ES-I3 (cell line): ENCODE data around the gene GAB3.
"Not testable (repeated sequence)": the region's sequence is repeated elsewhere in the genome, so short reads cannot be mapped to it uniquely, and the experiment has no call there.

Experiments used
- H3K36me3 ChIP-seq: 2 replicates; pipeline ENCODE4 v1.6.1; 2013; ENCODE audit warnings: mild to moderate bottlenecking, low read length, control low read depth, moderate library complexity; ENCODE audit not compliant: insufficient read depth
- H3K4me1 ChIP-seq: 2 replicates; pipeline ENCODE4 v1.6.1; 2013; ENCODE audit warnings: mild to moderate bottlenecking, control low read depth, low read length; ENCODE audit not compliant: insufficient read depth
- H3K9ac ChIP-seq: 2 replicates; pipeline ENCODE4 v1.6.1; 2013; ENCODE audit warnings: low read depth, mild to moderate bottlenecking, low read length, moderate library complexity
- H3K9me3 ChIP-seq: 2 replicates; pipeline ENCODE4 v1.6.1; 2013; ENCODE audit warnings: mild to moderate bottlenecking, low read length, moderate library complexity; ENCODE audit not compliant: control insufficient read depth, insufficient read depth

The GAB3 gene

DNA sequence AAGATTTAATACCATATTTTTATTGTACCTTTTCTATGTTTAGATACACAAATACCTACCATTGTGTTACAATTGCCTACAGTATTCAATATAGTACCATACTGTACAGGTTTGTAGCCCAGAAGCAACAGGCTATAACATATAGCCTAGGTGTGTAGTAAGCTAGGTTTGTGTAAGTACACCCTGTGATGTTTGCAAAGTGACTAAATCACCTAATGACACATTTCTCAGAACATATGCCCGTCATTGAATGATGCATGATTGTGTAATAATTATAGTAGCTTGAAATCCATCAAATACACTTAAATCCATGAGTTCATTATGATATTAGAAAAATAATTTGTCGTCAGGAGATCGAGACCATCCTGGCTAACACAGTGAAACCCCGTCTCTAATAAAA, 30.8 kb downstream of the GAB3 start:
- Histone ChIP-seq H3K36me3 (no peaks in the 10 kb centered on the region), H3K9ac (no peak overlapping the region), H3K9me3 (no peaks in the 10 kb centered on the region; the same call in 1 of the 2 replicates), H3K4me1 (no peaks in the 10 kb centered on the region; the same call in 1 of the 2 replicates)

DNA sequence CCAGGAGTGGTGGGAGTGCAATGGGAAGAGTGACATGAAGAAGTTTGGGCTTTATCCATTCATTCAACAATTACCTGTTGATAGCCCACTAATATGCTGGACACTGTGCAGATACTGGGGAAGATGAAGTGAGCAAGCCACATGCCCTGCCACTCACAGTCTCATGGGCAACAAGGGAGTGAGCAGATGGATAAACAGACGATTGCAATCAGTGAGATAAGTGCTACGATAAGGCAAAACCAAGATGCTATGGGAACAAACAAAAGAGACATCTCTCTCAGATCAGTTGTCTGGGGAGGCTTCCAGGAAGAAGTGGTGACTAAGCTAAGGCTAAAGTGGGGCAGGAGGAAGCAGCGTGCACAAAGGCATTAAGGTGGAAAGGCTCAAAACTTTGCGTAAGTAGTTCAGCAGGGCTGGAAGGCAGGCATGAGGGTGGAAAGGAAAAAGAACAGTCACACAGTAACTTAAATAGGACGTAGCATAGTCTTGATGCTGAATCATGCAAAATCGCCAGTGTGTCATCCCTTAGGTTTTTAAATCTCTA, 31.7 kb downstream of the GAB3 start:
- peaks cover 3% of the 10 kb centered on the region; the same call in 1 of the 2 replicates for H3K4me1 ChIP-seq
- no peaks in the 10 kb centered on the region for H3K36me3 ChIP-seq
- no peak overlapping the region for H3K9ac ChIP-seq
- no peaks in the 10 kb centered on the region; the same call in 1 of the 2 replicates for H3K9me3 ChIP-seq

DNA sequence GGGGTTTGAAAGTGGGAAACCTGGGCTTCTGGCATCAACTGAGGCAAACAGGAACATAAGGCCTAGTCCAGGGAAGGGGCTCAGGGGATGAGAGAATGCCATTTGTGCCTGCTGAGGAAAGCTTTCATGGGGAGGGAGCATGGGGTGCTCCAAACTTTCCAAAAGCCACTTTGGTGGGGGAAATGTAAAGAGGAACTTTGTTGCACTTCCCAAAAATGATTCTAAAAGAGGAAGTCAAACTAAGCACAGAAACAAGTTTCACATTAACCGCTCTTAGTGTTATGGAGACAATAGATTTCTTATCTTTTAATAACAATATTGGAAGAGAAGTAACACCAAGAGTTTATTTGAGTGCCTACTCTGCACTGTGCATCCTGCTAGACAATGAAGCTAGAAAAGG, 32.3 kb downstream of the GAB3 start:
- H3K9ac ChIP-seq, result no peak overlapping the region
- no peaks in the 10 kb centered on the region; the same call in 1 of the 2 replicates for H3K9me3 ChIP-seq
- no peaks in the 10 kb centered on the region for H3K36me3 ChIP-seq
- peaks cover 3% of the 10 kb centered on the region; the same call in 1 of the 2 replicates for H3K4me1 ChIP-seq

DNA sequence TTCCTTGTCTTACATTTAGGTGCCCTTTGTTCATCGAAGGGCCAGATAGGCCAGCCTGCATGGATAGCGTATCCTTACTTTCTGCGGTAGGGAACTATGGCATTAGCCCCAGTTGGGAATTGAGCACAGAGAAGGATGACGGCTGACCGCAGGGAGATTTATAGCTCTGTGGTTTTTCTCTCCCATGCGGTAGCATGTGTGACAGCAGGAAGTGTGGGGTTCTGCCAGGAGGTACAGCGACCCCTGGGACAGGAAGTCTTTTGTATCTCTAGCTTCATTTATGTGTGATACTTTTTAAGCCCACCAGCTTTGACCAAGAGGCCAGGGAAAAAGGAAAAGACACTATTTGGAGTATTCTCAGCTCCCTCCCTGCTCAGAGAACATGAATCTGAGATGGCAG, 33.1 kb downstream of the GAB3 start:
- H3K4me1 ChIP-seq, result peaks cover 3% of the 10 kb centered on the region; the same call in 1 of the 2 replicates
- H3K9me3 ChIP-seq, result no peaks in the 10 kb centered on the region; the same call in 1 of the 2 replicates
- no peak overlapping the region for H3K9ac ChIP-seq
- no peaks in the 10 kb centered on the region for H3K36me3 ChIP-seq

DNA sequence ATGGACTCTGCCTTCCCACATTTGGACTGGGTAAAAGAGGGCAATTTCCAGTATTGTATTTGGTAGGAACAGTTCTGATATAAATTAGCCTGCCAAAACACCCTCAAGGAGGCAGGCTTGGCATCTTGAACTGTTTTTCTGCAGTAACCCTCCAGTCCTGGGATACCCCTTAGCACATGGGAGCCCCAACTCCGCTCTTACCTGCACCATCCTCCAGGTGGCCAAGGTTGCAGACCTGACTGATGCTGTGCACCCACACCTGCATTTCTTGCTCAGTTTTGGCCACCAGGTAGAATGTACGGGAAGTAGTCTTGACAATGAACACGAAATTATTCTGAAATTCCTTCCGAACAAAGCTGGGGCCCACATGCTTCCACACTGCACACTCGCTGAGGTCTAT, 35.1 kb downstream of the GAB3 start:
- no peak overlapping the region for H3K9ac ChIP-seq
- no peaks in the 10 kb centered on the region for H3K36me3 ChIP-seq
- H3K4me1 ChIP-seq, result peaks cover 3% of the 10 kb centered on the region; the same call in 1 of the 2 replicates
- no peaks in the 10 kb centered on the region for H3K9me3 ChIP-seq

DNA sequence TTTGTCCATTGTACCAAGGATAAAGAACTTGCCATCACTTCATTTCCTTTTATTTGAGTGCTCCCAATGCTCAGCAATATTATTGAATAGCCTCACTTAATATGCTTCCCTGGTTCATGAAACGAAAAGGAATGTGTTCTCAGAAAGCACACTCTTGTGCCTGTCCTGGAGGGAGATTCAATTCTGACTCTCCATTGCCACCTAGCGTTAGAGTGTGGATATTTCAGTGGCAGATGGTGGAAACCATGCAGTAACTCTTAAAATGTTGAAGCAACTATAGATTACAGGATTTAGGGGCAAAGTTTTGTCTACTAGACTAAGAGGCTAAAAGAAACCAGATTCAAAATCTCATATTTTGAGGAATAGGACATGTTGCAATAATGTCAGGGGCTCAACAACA, 36.0 kb downstream of the GAB3 start:
- Histone ChIP-seq H3K9me3 (no peaks in the 10 kb centered on the region), H3K4me1 (peaks cover 3% of the 10 kb centered on the region; the same call in 1 of the 2 replicates), H3K36me3 (no peaks in the 10 kb centered on the region), H3K9ac (no peak overlapping the region)

DNA sequence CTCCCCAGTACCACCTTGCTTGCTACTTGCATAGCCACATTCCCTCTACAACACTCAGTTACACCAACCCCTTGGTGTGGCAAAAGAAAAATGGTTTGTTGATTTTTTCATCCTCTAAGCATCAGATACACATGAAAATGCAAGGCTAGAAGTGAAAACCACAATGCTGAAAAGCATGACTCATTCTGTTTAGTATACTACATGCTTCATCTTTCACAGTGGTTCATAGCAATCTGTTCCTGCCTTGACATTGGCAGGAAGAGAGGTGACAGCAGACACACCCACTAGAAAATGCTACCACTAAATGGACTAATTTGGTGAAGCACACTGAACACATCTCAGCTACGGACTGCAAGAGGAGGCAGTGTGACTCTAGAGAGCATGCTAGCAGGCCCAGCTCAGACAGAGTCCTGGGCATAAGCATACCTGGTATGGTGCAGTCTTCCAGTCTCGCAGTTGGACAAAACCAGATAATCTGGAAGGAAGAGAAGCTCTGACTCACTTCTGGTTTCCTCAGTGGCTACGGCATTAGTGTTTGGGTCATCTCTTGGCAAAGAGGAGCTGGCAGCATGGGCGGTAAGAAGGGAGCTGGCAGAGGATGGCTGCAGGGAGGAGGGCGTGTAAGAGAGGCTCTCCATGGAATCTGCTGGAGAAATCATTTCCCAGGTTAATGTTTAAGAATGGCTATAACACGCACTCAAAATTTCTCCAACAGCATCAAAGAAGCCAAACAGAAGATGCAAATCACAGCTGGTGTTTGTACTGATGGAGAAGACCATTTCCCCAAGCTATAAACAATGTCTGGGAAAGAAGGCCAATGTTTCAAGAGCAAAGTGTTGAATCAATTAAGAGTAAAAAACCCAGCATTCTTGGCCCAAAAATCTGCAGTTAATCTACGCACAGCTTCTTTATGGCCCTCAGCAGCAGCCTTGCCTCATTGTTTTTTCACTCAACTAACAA, 37.8 kb downstream of the GAB3 start:
- Histone ChIP-seq H3K9me3 (no peaks in the 10 kb centered on the region), H3K9ac (no peak overlapping the region), H3K36me3 (no peaks in the 10 kb centered on the region), H3K4me1 (peaks cover 3% of the 10 kb centered on the region; the same call in 1 of the 2 replicates)

DNA sequence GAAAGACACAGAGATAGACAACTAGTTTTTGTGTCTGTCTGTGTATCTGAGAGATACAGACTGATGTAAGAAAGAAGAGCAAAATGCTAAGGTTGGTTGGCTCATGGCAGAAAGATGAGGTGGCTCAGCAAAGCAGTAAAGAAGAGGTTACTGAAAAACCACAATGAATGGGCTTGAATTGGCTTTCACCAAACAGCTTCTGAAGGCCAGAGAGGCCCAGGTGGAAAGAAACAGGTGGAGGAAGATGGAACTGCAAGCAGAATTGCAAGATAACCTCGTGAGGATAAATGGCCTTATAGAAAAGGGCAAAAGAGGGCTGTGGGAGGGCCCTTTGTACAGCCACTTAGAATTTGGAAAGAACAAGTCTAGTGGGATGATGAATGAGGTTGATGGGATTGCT, 39.6 kb downstream of the GAB3 start:
- no peak overlapping the region for H3K9ac ChIP-seq
- 0 out of 2 replicates have a peak, but pooled peaks cover 3% of the 10 kb centered on the region for H3K4me1 ChIP-seq
- no peaks in the 10 kb centered on the region for H3K9me3 ChIP-seq
- H3K36me3 ChIP-seq, result no peaks in the 10 kb centered on the region

DNA sequence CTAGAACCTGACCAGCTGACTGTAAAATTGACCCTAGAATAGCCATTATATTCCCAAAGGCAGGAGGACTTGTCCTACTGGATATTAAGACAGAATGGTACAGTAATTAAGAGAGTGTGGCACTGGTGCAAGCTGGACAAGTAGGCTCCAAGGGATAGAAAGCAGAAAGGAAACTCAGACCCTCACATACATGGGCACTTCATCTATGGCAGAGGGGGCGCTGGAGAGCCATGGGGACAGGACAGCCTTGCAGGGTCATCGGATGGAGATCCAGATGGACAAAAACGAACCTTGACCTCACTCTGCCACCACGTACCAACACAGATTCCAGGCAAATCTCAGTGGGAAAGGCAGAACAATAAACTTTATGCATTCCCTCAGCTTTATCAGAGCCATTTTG, 40.6 kb downstream of the GAB3 start:
- Histone ChIP-seq H3K9ac (no peak overlapping the region), H3K4me1 (0 out of 2 replicates have a peak, but pooled peaks cover 3% of the 10 kb centered on the region), H3K36me3 (no peaks in the 10 kb centered on the region), H3K9me3 (no peaks in the 10 kb centered on the region)

DNA sequence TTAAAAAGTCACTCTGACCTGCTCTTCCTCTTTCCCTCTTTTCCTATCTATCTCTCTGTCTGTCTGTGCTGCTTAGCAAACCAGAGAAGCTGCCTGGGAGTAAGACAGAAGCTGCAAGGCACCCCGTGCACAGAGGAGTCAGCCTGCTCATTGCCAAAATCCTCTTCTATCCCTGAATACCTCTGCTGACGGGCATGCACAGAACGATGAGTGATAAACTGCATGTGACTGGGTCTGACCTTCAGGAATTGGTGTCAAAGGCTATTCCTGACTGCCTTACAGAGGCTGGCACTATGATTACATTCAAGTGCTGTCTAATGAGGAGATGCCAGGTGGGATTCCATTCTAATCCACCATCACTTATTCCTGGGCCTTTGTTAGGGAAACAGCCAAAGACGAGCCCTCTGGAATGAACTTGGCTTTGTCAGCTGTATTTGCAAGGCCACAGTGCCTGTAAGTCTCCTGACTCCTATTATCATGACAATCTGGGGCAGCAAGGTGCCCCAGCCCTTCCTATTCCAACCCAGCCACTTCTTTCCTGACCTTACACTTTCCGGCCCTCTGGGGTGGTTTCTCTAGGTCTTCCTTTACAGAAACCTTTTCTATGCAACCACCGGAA, 52.1 kb downstream of the GAB3 start:
- Histone ChIP-seq H3K4me1 (peaks cover 18% of the 10 kb centered on the region), H3K9me3 (no peaks in the 10 kb centered on the region), H3K9ac (no peak overlapping the region), H3K36me3 (no peaks in the 10 kb centered on the region)

DNA sequence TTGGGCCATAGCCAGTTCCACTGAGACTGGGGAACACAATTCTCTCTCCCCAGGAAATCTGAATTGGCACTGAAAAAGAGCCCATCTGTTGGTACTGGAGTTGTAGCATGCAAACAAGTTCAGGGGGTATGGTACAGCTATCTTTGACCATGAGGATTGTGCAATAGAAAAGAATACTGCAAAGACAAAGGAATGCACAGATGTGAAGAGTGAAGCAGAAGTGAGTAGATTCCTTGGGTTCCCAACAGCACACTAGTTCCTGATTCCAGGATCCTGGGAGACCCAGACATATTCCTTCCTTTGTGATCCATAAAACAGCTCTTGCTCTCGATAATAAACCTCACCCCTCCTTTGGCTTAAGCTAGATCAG, 54.2 kb downstream of the GAB3 start:
- Histone ChIP-seq H3K36me3 (no peaks in the 10 kb centered on the region), H3K4me1 (peaks cover 18% of the 10 kb centered on the region), H3K9me3 (no peaks in the 10 kb centered on the region), H3K9ac (no peak overlapping the region)

DNA sequence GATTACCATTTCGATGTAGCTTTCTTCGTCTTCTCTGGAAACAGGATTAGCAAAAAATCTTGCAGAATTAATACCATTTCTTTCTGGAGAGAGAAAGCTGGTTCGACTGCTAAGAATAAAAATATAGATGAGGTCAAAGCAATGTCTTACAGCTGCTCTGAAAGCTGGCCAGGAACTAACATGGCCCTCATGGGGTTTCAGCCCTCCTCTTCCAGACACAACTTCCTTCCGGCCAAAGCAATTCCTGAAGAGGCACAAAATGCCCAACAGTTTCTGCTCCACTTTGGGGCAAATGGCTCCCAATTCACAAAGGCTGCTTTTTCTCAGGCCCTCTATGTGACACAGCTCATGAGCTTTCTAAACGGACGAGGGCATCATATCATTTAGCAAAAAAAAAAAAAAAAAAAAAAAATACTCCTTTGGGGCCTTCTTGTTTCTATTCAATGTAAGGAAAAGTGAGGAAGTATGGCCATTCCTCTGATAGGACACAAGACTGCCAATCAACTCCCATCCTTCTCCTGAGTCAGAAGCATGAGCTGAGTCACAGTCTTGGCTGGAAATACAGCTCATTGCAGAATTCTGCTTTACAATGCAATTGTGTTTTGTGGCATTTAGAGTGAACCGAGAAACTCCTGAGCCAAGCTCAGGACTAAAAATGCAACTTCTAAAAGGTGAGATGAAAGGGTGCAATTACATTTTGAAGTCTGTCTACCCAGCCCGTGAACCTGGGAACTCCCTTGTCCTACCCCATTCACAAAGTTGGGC, 54.8 kb downstream of the GAB3 start:
- no peaks in the 10 kb centered on the region for H3K9me3 ChIP-seq
- peaks cover 18% of the 10 kb centered on the region for H3K4me1 ChIP-seq
- H3K36me3 ChIP-seq, result no peaks in the 10 kb centered on the region
- no peak overlapping the region for H3K9ac ChIP-seq

DNA sequence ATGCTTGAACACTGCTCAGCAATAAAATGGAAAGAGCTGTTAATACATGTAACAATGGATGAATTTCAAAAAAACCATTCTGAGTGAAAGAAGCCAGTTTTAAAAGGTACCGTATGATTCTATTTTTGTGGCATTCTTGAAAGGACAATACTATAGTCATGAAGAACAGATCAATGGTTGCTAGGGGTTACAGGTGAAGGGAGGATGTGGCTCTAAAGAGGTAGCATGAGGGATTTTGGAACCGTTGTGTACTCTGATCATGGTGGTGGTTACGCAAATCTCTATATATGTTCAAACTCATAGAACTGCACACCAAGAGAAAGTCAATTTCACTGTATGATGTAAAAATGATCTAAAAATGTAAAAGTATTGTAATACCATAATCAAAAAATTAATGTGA, 57.5 kb downstream of the GAB3 start:
- H3K36me3 ChIP-seq, result no peaks in the 10 kb centered on the region
- no peak overlapping the region for H3K9ac ChIP-seq
- H3K9me3 ChIP-seq, result no peaks in the 10 kb centered on the region
- H3K4me1 ChIP-seq, result peaks cover 8% of the 10 kb centered on the region

DNA sequence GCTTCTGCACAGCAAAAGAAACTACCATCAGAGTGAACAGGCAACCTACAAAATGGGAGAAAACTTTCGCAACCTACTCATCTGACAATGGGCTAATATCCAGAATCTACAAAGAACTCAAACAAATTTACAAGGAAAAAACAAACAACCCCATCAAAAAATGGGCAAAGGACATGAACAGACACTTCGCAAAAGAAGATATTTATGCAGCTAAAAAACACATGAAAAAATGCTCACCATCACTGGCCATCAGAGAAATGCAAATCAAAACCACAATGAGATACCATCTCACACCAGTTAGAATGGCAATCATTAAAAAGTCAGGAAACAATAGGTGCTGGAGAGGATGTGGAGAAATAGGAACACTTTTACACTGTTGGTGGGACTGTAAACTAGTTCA, 60.4 kb downstream of the GAB3 start:
- H3K9ac ChIP-seq, H3K36me3 ChIP-seq, H3K9me3 ChIP-seq, H3K4me1 ChIP-seq: not testable (repeated sequence)
